ENCODE results near the gene ZC3H13. TPM values are rescaled to one million over a fixed set of nuclear protein-coding genes. Genes with fewer than 3 reads are reported as not detected.
A peak's percentile ranks its signal among the peaks of the same experiment; 100 is the strongest.

ZC3H13 gene
- total and polyA plus RNA-seq, 7 experiments from 2014 or later: 34.4 to 67.0 (median 46.2) TPM

DNA sequence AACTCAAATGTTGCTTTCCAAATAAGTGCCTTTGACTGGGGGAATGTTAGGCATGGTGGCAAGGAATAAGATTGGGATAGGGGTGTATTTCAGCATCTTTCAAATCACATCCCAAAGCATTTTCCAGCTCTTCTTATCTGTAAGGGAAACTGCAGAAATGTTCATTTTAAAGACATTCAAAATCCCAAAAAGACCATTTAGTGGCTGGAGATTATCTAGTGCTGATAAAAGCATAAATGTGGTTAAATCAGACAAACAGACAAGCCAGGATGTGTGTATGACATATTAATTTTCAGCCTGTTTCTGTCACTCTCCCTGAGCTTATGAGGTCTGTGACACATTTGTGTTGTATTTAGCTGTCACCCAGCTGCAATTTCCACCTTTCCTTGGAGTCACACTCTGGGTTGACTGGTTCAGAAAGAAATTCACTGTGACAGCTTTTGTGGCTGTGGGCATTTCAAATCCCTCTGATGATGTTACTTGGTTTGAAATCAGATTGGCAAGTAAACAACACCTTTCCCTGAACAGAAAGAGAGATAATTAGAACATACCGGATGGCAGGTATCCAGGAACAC lies 131.3 kb downstream of the ZC3H13 start:
- ATAC-seq (no peak), DNase-seq (no peak)
- Mint-ChIP-seq H3K27ac (no peak overlapping the region), H3K27me3 (peaks cover 0 to 3% (median 0%) of the 10 kb centered on the region in 5 donors), H3K36me3 (no peaks in the 10 kb centered on the region), H3K4me1 (no peaks in the 10 kb centered on the region), H3K9me3 (no peaks in the 10 kb centered on the region), H3K4me3 (no peak overlapping the region)
- H3K27ac ChIP-seq (ENCODE audit: low read depth, low read length): no peak overlapping the region
- no peaks in the 10 kb centered on the region for H3K4me1 ChIP-seq (ENCODE audit: control insufficient read depth in 2 of 2, insufficient read depth in 2 of 2, low read length in 2 of 2)
- H3K36me3 ChIP-seq (ENCODE audit: control insufficient read depth in 2 of 3, insufficient read depth in 3 of 3, low read length in 3 of 3): no peaks in the 10 kb centered on the region
- no peaks in the 10 kb centered on the region for H3K9me3 ChIP-seq (ENCODE audit: control insufficient read depth in 2 of 3, low read length in 3 of 3)
- CTCF ChIA-PET: no interaction called here
- intact Hi-C loops (cut with micrococcal nuclease): no loop called here
- H3K27me3 ChIP-seq (ENCODE audit: control insufficient read depth in 2 of 2, insufficient read depth in 2 of 2, low read length in 2 of 2): no peaks in the 10 kb centered on the region
- POLR2A ChIA-PET: no interaction called here
- H3K4me3 ChIP-seq (ENCODE audit: low read length): no peak overlapping the region

DNA sequence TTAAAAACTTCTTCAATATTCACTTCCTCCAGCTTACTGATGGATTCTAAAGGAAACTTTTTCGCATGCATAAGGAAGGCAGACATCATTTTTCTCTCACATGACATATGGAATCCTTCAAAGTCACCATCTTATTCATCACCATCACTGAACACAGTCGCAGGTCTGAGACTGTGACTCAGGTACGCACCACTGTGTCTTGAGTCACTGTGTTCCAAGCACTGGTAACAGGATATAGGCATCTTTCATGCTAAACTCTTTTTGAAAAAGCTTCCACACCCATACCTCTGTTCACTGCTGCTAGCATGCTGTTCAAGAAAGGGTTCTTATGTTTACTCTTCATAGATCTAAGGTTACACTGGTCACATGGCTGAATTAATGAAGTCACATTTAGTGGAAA lies 133.9 kb downstream of the ZC3H13 start:
- ChIA-PET POLR2A (interaction anchor here (0.6 kb wide), 1 partner anchor 296 kb away, joined by 4 read pairs; no protein-coding TSS in a partner anchor), CTCF (no interaction called here)
- intact Hi-C loops (cut with micrococcal nuclease): no loop called here
- H3K9me3 Mint-ChIP-seq: no peaks in the 10 kb centered on the region
- ATAC-seq: no peak
- Histone ChIP-seq H3K9me3 (ENCODE audit: control insufficient read depth in 2 of 3, low read length in 3 of 3) (no peaks in the 10 kb centered on the region), H3K4me3 (ENCODE audit: low read length) (no peak overlapping the region), H3K36me3 (ENCODE audit: control insufficient read depth in 2 of 3, insufficient read depth in 3 of 3, low read length in 3 of 3) (no peaks in the 10 kb centered on the region), H3K4me1 (ENCODE audit: control insufficient read depth in 2 of 2, insufficient read depth in 2 of 2, low read length in 2 of 2) (no peaks in the 10 kb centered on the region), H3K27me3 (ENCODE audit: control insufficient read depth in 2 of 2, insufficient read depth in 2 of 2, low read length in 2 of 2) (no peaks in the 10 kb centered on the region), H3K27ac (ENCODE audit: low read depth, low read length) (no peak overlapping the region)
- no peaks in the 10 kb centered on the region for H3K4me1 Mint-ChIP-seq
- no peak for DNase-seq
- H3K4me3 Mint-ChIP-seq: no peak overlapping the region
- H3K36me3 Mint-ChIP-seq: no peaks in the 10 kb centered on the region
- H3K27me3 Mint-ChIP-seq: no peaks in the 10 kb centered on the region
- H3K27ac Mint-ChIP-seq: no peak overlapping the region

DNA sequence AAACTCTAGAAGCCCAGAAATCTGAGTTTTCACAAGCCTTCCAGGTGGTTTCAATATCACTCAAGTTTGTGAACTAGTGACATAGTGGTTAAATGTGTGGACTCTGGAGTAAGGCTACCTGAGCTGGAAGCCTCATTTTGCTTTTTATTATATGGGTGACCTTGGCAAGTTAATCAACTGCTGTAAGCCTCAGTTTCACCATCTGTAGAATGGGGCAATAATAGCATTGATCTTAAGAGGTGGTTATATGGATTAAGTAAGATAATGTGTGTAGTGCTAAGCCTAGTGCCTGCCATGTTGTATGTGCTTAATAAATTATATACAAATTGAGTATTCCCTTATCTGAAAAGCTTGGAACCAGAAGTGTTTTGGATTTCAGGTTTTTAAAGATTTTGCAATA lies 135.5 kb downstream of the ZC3H13 start:
- CTCF ChIA-PET: no interaction called here

DNA sequence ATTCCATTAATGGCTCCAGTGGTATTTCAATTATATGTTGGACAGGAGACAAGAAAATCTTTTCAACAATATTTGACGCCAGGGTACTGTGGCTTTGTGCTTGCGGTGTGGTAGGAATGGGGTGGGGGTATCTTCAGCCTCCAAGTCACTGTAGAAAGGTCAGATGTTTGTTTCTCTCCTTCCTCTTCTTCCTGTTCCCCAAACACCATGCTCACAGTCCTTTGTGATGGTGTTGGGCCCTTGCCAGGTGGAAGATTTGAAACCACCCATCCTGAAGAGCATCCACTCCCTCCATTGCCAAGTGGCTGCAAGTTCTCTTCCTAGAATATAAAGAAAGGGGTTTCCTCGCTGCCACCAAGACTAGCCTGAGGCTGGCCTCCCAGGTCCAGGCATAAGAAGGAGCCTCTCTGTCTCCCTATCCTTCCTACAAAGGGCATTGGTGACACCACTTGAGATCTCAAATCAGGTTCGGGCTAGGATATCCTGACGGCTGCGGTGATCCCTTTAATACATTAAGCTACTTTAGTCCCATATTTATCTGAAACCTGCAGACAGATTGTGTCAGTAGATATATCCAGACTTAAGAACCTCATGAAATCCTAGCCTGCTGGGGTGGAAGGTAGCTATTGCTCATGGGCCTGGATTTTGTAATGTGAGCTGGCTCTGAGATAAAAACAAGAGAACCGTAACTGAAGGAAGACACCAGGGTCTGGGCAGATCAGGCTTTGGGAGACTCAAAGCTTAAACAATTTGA lies 136.7 kb downstream of the ZC3H13 start:
- DNase-seq (no peak), ATAC-seq (no peak)
- Mint-ChIP-seq H3K9me3 (peaks cover 0 to 2% (median 0%) of the 10 kb centered on the region in 11 donors), H3K36me3 (no peaks in the 10 kb centered on the region), H3K27me3 (no peaks in the 10 kb centered on the region), H3K4me3 (no peak overlapping the region), H3K4me1 (no peaks in the 10 kb centered on the region), H3K27ac (peak overlapping the region in 1 of 9 donors; percentile 9)
- Histone ChIP-seq H3K27me3 (ENCODE audit: control insufficient read depth in 2 of 2, insufficient read depth in 2 of 2, low read length in 2 of 2) (no peaks in the 10 kb centered on the region), H3K27ac (ENCODE audit: low read depth, low read length) (no peak overlapping the region), H3K4me1 (ENCODE audit: control insufficient read depth in 2 of 2, insufficient read depth in 2 of 2, low read length in 2 of 2) (no peaks in the 10 kb centered on the region), H3K4me3 (ENCODE audit: low read length) (no peak overlapping the region), H3K9me3 (ENCODE audit: control insufficient read depth in 2 of 3, low read length in 3 of 3) (no peaks in the 10 kb centered on the region), H3K36me3 (ENCODE audit: control insufficient read depth in 2 of 3, insufficient read depth in 3 of 3, low read length in 3 of 3) (no peaks in the 10 kb centered on the region)
- intact Hi-C loops (cut with micrococcal nuclease): no loop called here
- ChIA-PET CTCF (no interaction called here), POLR2A (no interaction called here)

More for the DNA sequence above, 135.5 kb downstream of the ZC3H13 start:
- H3K27ac ChIP-seq (ENCODE audit: low read depth, low read length): no peak overlapping the region
- intact Hi-C loops (cut with micrococcal nuclease): no loop called here
- Mint-ChIP-seq H3K27me3 (no peaks in the 10 kb centered on the region), H3K9me3 (peaks cover 0 to 1% (median 0%) of the 10 kb centered on the region in 11 donors), H3K27ac (no peak overlapping the region), H3K36me3 (no peaks in the 10 kb centered on the region), H3K4me3 (no peak overlapping the region), H3K4me1 (no peaks in the 10 kb centered on the region)
- ATAC-seq: no peak
- no peak for DNase-seq
- no peaks in the 10 kb centered on the region for H3K27me3 ChIP-seq (ENCODE audit: control insufficient read depth in 2 of 2, insufficient read depth in 2 of 2, low read length in 2 of 2)
- H3K4me3 ChIP-seq (ENCODE audit: low read length): no peak overlapping the region
- no peaks in the 10 kb centered on the region for H3K4me1 ChIP-seq (ENCODE audit: control insufficient read depth in 2 of 2, insufficient read depth in 2 of 2, low read length in 2 of 2)
- no peaks in the 10 kb centered on the region for H3K9me3 ChIP-seq (ENCODE audit: control insufficient read depth in 2 of 3, low read length in 3 of 3)
- POLR2A ChIA-PET: no interaction called here
- no peaks in the 10 kb centered on the region for H3K36me3 ChIP-seq (ENCODE audit: control insufficient read depth in 2 of 3, insufficient read depth in 3 of 3, low read length in 3 of 3)

DNA sequence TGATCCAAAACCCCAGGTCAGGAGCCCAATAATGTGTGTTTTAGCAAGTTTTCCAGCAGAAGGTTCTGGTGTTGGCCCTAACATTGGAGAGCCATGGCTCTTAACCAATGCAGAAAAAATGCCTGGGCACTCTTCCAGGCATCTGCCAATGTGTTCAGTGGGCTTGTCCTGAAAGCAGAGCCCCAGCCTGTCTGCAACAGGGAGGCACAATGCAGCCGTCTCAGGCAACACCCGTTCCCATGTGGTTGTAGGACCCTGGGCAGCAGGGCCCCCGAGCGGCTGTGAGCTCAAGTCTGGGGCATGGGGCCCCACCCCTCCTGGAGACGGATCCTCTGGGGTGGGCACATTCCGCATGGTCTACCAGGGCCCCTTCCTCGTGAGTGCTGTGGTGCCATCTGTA lies 142.9 kb downstream of the ZC3H13 start:
- peaks cover 0 to 2% (median 0%) of the 10 kb centered on the region in 11 donors for H3K9me3 Mint-ChIP-seq
- POLR2A ChIA-PET: no interaction called here
- H3K9me3 ChIP-seq (ENCODE audit: control insufficient read depth in 2 of 3, low read length in 3 of 3): no peaks in the 10 kb centered on the region
- ATAC-seq: no peak
- H3K27ac Mint-ChIP-seq: no peak overlapping the region
- no peaks in the 10 kb centered on the region for H3K36me3 Mint-ChIP-seq
- no peak overlapping the region for H3K4me3 Mint-ChIP-seq
- peaks cover 0 to 3% (median 0%) of the 10 kb centered on the region in 5 donors for H3K27me3 Mint-ChIP-seq
- no peaks in the 10 kb centered on the region for H3K4me1 ChIP-seq (ENCODE audit: control insufficient read depth in 2 of 2, insufficient read depth in 2 of 2, low read length in 2 of 2)
- H3K36me3 ChIP-seq (ENCODE audit: control insufficient read depth in 2 of 3, insufficient read depth in 3 of 3, low read length in 3 of 3): no peaks in the 10 kb centered on the region
- no peak for DNase-seq
- no peaks in the 10 kb centered on the region for H3K4me1 Mint-ChIP-seq
- no peaks in the 10 kb centered on the region for H3K27me3 ChIP-seq (ENCODE audit: control insufficient read depth in 2 of 2, insufficient read depth in 2 of 2, low read length in 2 of 2)
- H3K27ac ChIP-seq (ENCODE audit: low read depth, low read length): no peak overlapping the region
- no peak overlapping the region for H3K4me3 ChIP-seq (ENCODE audit: low read length)
- CTCF ChIA-PET: no interaction called here
- intact Hi-C loops (cut with micrococcal nuclease): no loop called here

DNA sequence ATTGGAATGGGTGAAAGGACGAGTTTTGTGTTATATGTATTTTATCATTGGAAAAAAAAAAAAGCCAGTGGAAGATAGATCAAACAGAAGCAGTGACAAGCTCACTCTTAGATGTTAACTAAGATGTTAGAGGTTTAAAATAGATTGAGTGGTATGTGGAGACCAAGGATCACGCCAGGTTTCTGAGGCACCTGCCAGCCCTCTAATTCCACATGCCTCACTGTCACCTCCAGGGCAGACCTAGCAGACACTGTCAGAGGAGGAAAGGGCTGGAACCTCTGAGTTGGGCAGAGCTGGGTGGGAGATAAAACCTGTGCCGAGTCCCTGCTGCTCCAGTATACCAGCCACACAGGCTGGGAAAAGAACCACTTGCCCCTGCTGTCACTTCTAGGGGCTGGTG lies 143.5 kb downstream of the ZC3H13 start:
- CTCF ChIA-PET: no interaction called here
- no peaks in the 10 kb centered on the region for H3K36me3 ChIP-seq (ENCODE audit: control insufficient read depth in 2 of 3, insufficient read depth in 3 of 3, low read length in 3 of 3)
- peaks cover 0 to 2% (median 0%) of the 10 kb centered on the region in 11 donors for H3K9me3 Mint-ChIP-seq
- no peaks in the 10 kb centered on the region for H3K4me1 Mint-ChIP-seq
- H3K27me3 Mint-ChIP-seq: peaks cover 0 to 3% (median 0%) of the 10 kb centered on the region in 5 donors
- no peak overlapping the region for H3K4me3 Mint-ChIP-seq
- no peak for DNase-seq
- H3K27me3 ChIP-seq (ENCODE audit: control insufficient read depth in 2 of 2, insufficient read depth in 2 of 2, low read length in 2 of 2): no peaks in the 10 kb centered on the region
- H3K4me3 ChIP-seq (ENCODE audit: low read length): no peak overlapping the region
- intact Hi-C loops (cut with micrococcal nuclease): no loop called here
- H3K27ac ChIP-seq (ENCODE audit: low read depth, low read length): no peak overlapping the region
- no peaks in the 10 kb centered on the region for H3K9me3 ChIP-seq (ENCODE audit: control insufficient read depth in 2 of 3, low read length in 3 of 3)
- POLR2A ChIA-PET: no interaction called here
- H3K36me3 Mint-ChIP-seq: no peaks in the 10 kb centered on the region
- no peaks in the 10 kb centered on the region for H3K4me1 ChIP-seq (ENCODE audit: control insufficient read depth in 2 of 2, insufficient read depth in 2 of 2, low read length in 2 of 2)
- no peak overlapping the region for H3K27ac Mint-ChIP-seq
- no peak for ATAC-seq

DNA sequence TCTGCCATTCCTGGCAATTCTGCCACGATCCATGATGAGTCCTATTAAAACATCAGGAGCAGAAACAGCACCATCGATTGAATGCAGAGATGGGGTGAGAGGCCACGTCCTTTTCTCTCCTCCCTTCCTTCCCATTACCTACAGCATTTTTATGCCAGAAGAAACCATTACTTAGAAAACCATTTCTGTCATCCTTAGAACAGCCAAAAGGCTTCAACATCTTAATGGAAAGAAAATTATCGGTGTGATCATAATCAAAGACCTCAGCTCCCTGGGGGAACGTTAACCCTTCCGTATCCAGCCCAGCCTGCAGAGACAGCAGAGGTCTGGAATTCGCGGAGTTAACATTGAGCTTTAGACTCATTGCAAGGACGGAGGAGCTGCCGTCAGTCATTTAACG lies 145.0 kb downstream of the ZC3H13 start:
- H3K27me3 Mint-ChIP-seq: peaks cover 0 to 3% (median 0%) of the 10 kb centered on the region in 5 donors
- H3K27ac Mint-ChIP-seq: no peak overlapping the region
- no peaks in the 10 kb centered on the region for H3K36me3 ChIP-seq (ENCODE audit: control insufficient read depth in 2 of 3, insufficient read depth in 3 of 3, low read length in 3 of 3)
- ATAC-seq: no peak
- no peak overlapping the region for H3K4me3 Mint-ChIP-seq
- DNase-seq: no peak
- H3K9me3 ChIP-seq (ENCODE audit: control insufficient read depth in 2 of 3, low read length in 3 of 3): no peaks in the 10 kb centered on the region
- intact Hi-C loops (cut with micrococcal nuclease): no loop called here
- H3K9me3 Mint-ChIP-seq: peaks cover 0 to 2% (median 0%) of the 10 kb centered on the region in 11 donors
- ChIA-PET POLR2A (no interaction called here), CTCF (no interaction called here)
- H3K4me3 ChIP-seq (ENCODE audit: low read length): no peak overlapping the region
- no peak overlapping the region for H3K27ac ChIP-seq (ENCODE audit: low read depth, low read length)
- H3K4me1 ChIP-seq (ENCODE audit: control insufficient read depth in 2 of 2, insufficient read depth in 2 of 2, low read length in 2 of 2): no peaks in the 10 kb centered on the region
- H3K4me1 Mint-ChIP-seq: no peaks in the 10 kb centered on the region
- no peaks in the 10 kb centered on the region for H3K27me3 ChIP-seq (ENCODE audit: control insufficient read depth in 2 of 2, insufficient read depth in 2 of 2, low read length in 2 of 2)
- H3K36me3 Mint-ChIP-seq: no peaks in the 10 kb centered on the region

Data from naive thymus-derived CD4-positive, alpha-beta T cell (primary cell).